Ishikawa (cell line): ENCODE measurements around the gene MBOAT2.

Experiments
- CEBPB ChIP-seq: IDR thresholded peaks from 2 replicates; pipeline ENCODE4 v1.6.1; 2012
- CREB1 ChIP-seq: IDR thresholded peaks from 2 replicates; pipeline ENCODE4 v1.6.1; 2012; ENCODE audit warnings: low read depth
- EP300 ChIP-seq: IDR thresholded peaks from 2 replicates; pipeline ENCODE4 v1.6.1; 2012; ENCODE audit warnings: borderline replicate concordance
- FOXM1 ChIP-seq: IDR thresholded peaks from 2 replicates; pipeline ENCODE4 v1.6.1; 2012; ENCODE audit warnings: low read depth, borderline replicate concordance
- MAX ChIP-seq: IDR thresholded peaks from 2 replicates; pipeline ENCODE4 v1.6.1; 2012
- NFIC ChIP-seq: IDR thresholded peaks from 2 replicates; pipeline ENCODE4 v1.6.1; 2012
- RAD21 ChIP-seq: IDR thresholded peaks from 2 replicates; pipeline ENCODE4 v1.6.1; 2012; ENCODE audit warnings: low read depth
- TAF1 ChIP-seq: IDR thresholded peaks from 2 replicates; pipeline ENCODE4 v1.6.1; 2012; ENCODE audit warnings: low read depth, mild to moderate bottlenecking
- TCF12 ChIP-seq: IDR thresholded peaks from 2 replicates; pipeline ENCODE4 v1.6.1; 2012; ENCODE audit warnings: low read depth
- TEAD4 ChIP-seq: IDR thresholded peaks from 2 replicates; pipeline ENCODE4 v1.6.1; 2012
- USF1 ChIP-seq: IDR thresholded peaks from 2 replicates; pipeline ENCODE4 v1.6.1; 2012
- YY1 ChIP-seq: IDR thresholded peaks from 2 replicates; pipeline ENCODE4 v1.6.1; 2012; ENCODE audit warnings: low read depth
- ZBTB7A ChIP-seq: IDR thresholded peaks from 2 replicates; pipeline ENCODE4 v1.6.1; 2012; ENCODE audit warnings: low read depth
- TF ChIP-seq, protein P1 (sequence below): IDR thresholded peaks from 2 replicates; pipeline ENCODE4 v1.6.1; 2012; ENCODE audit warnings: low read depth, mild to moderate bottlenecking

MBOAT2 gene

GRCh38 chr2:9033385-9034168 lies 30.1 kb upstream of the MBOAT2 start:
- no peak for TF ChIP-seq USF1
- TF ChIP-seq EP300: no peak
- TF ChIP-seq ZBTB7A: no peak
- no peak for TF ChIP-seq RAD21
- TF ChIP-seq CEBPB: no peak
- no peak for TF ChIP-seq MAX
- TF ChIP-seq TCF12: no peak
- no peak for TF ChIP-seq CREB1

- TF ChIP-seq NFIC (no peak), MAX (no peak), USF1 (no peak), TAF1 (no peak), CREB1 (no peak), RAD21 (no peak), FOXM1 (no peak), CEBPB (no peak), TEAD4 (no peak)
- TF ChIP-seq, protein P1, sequence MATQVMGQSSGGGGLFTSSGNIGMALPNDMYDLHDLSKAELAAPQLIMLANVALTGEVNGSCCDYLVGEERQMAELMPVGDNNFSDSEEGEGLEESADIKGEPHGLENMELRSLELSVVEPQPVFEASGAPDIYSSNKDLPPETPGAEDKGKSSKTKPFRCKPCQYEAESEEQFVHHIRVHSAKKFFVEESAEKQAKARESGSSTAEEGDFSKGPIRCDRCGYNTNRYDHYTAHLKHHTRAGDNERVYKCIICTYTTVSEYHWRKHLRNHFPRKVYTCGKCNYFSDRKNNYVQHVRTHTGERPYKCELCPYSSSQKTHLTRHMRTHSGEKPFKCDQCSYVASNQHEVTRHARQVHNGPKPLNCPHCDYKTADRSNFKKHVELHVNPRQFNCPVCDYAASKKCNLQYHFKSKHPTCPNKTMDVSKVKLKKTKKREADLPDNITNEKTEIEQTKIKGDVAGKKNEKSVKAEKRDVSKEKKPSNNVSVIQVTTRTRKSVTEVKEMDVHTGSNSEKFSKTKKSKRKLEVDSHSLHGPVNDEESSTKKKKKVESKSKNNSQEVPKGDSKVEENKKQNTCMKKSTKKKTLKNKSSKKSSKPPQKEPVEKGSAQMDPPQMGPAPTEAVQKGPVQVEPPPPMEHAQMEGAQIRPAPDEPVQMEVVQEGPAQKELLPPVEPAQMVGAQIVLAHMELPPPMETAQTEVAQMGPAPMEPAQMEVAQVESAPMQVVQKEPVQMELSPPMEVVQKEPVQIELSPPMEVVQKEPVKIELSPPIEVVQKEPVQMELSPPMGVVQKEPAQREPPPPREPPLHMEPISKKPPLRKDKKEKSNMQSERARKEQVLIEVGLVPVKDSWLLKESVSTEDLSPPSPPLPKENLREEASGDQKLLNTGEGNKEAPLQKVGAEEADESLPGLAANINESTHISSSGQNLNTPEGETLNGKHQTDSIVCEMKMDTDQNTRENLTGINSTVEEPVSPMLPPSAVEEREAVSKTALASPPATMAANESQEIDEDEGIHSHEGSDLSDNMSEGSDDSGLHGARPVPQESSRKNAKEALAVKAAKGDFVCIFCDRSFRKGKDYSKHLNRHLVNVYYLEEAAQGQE: no peak
Observed at GRCh38 chr2:9032536-9033255, 29.2 kb upstream of the MBOAT2 start.

DNA sequence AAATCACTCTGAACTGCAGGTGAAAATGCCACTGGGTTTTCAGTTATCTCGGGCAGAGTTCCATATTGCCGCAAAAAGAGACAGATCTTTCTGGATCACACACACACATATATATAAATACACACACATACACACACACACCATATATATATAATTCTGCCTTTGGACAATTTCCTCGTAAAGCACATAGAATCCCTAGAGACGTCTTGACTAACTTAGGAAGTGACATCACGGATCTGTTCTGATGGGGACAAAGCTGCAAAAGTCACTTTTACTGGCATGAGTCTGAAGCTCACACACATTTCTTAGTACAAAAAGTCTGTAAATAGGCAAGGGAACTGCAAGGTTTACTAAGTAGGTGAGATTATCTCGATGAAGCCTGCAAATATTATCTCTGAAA lies 28.6 kb upstream of the MBOAT2 start:
- TF ChIP-seq, protein P1: no peak
- no peak for TF ChIP-seq TEAD4
- TF ChIP-seq YY1: no peak
- TF ChIP-seq RAD21: no peak
- no peak for TF ChIP-seq MAX

- TF ChIP-seq, protein P1: no peak
- TF ChIP-seq FOXM1: no peak
- TF ChIP-seq RAD21: no peak
- TF ChIP-seq ZBTB7A: no peak
- TF ChIP-seq TCF12: no peak
- TF ChIP-seq TAF1: no peak
Observed at GRCh38 chr2:9031246-9031645, 27.8 kb upstream of the MBOAT2 start.
